Measurements from ENCODE around the gene LAD1.

The LAD1 gene

DNA sequence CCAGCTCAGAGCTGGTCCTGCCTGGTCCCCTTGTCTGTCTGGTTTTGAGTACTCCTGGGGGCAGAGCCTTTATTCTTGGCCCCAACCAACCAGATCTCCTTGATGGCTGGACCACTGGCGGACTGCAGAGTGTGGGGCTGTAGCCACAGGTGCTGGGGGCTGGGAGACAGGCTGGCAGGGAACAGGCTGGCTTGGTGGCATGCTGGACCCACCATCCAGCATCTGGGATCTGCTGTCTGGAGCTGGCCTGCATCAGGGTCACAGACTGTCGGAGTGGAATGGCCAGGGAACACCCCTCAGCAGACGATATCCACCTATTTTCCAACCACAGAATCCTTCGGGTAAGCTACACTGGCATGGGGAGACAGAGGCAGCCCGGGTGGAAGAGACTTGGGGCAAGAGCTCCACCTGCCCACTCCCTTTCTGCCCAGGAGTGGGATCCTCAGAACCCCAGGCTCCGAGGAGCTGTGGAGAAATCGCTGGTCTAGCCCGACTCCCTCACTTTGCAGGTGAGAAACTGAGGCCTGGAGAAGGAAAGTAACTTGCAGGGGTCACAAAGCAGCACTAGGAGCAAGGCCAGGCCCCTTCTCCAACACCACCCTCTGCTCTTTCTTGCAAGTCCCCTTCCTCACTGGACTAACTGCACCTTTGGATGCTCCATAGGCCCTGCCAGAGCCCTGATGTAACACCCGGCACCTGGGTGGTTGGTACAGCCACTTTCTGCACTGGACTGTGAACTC lies 62.2 kb downstream of the LAD1 start:
- H3K79me2 ChIP-seq (ENCODE audit: control insufficient read depth, low read length) = no peaks in the 10 kb centered on the region
- H3K27ac ChIP-seq (ENCODE audit: low read depth, low read length) = no peak overlapping the region
- H3K9me3 ChIP-seq (ENCODE audit: control insufficient read depth, insufficient read depth, low read length) = no peaks in the 10 kb centered on the region
- TF ChIP-seq, protein P1, sequence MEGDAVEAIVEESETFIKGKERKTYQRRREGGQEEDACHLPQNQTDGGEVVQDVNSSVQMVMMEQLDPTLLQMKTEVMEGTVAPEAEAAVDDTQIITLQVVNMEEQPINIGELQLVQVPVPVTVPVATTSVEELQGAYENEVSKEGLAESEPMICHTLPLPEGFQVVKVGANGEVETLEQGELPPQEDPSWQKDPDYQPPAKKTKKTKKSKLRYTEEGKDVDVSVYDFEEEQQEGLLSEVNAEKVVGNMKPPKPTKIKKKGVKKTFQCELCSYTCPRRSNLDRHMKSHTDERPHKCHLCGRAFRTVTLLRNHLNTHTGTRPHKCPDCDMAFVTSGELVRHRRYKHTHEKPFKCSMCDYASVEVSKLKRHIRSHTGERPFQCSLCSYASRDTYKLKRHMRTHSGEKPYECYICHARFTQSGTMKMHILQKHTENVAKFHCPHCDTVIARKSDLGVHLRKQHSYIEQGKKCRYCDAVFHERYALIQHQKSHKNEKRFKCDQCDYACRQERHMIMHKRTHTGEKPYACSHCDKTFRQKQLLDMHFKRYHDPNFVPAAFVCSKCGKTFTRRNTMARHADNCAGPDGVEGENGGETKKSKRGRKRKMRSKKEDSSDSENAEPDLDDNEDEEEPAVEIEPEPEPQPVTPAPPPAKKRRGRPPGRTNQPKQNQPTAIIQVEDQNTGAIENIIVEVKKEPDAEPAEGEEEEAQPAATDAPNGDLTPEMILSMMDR (IDR thresholded peaks at IDR 0.05; ENCODE audit: low read depth, low read length, poor library complexity, severe bottlenecking) = no peak
- no peak for TF ChIP-seq EZH2phosphoT487 (IDR thresholded peaks at IDR 0.05; ENCODE audit: borderline replicate concordance, low read length)
- H4K20me1 ChIP-seq (ENCODE audit: control insufficient read depth, insufficient read depth, low read depth, low read length) = no peaks in the 10 kb centered on the region
- no peaks in the 10 kb centered on the region for H3F3A ChIP-seq (ENCODE audit: control insufficient read depth, insufficient read depth)
- H3K36me3 ChIP-seq (ENCODE audit: control insufficient read depth, low read length) = no peaks in the 10 kb centered on the region
- H3K4me2 ChIP-seq (ENCODE audit: low read length) = no peak overlapping the region
- H3K9me2 ChIP-seq (replicated peaks; ENCODE audit: control insufficient read depth, low read length) = no peaks in the 10 kb centered on the region
- H3K27me3 ChIP-seq (ENCODE audit: control insufficient read depth, low read length) = peaks cover 3% of the 10 kb centered on the region; the same call in 1 of the 2 replicates
- H3K4me3 ChIP-seq (ENCODE audit: low read length) = no peak overlapping the region
- H3K4me1 ChIP-seq (ENCODE audit: control insufficient read depth, low read length) = no peaks in the 10 kb centered on the region

DNA sequence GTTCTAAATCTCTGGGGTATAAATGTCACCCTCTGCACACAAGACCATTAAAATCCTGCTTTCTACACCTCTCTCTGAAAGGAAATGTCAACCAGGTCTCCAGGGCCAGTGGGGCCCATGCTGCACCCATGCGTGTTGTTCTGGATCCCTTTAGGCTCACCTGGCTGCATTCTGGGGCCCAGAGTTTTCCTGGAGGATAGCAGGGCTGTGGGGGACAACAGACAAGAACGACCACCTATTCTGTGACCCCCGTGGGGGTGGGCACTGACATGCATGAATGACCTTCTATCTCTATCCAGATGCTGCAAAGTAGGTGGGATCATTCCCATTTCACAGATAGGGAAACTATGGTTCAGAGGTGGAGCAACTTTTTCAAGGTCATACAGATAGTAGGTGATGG lies 63.2 kb downstream of the LAD1 start:
- Histone ChIP-seq H3K4me3 (ENCODE audit: low read length) (no peak overlapping the region), H3K4me1 (ENCODE audit: control insufficient read depth, low read length) (no peaks in the 10 kb centered on the region), H3K27ac (ENCODE audit: low read depth, low read length) (no peak overlapping the region), H3K79me2 (ENCODE audit: control insufficient read depth, low read length) (no peaks in the 10 kb centered on the region), H3K4me2 (ENCODE audit: low read length) (no peak overlapping the region), H3F3A (ENCODE audit: control insufficient read depth, insufficient read depth) (no peaks in the 10 kb centered on the region), H3K36me3 (ENCODE audit: control insufficient read depth, low read length) (no peaks in the 10 kb centered on the region), H3K9me2 (replicated peaks; ENCODE audit: control insufficient read depth, low read length) (no peaks in the 10 kb centered on the region), H4K20me1 (ENCODE audit: control insufficient read depth, insufficient read depth, low read depth, low read length) (no peaks in the 10 kb centered on the region), H3K27me3 (ENCODE audit: control insufficient read depth, low read length) (no peaks in the 10 kb centered on the region), H3K9me3 (ENCODE audit: control insufficient read depth, insufficient read depth, low read length) (no peaks in the 10 kb centered on the region)
- no peak for TF ChIP-seq EZH2phosphoT487 (IDR thresholded peaks at IDR 0.05; ENCODE audit: borderline replicate concordance, low read length)
- TF ChIP-seq, protein P1 (IDR thresholded peaks at IDR 0.05; ENCODE audit: low read depth, low read length, poor library complexity, severe bottlenecking) = no peak

DNA sequence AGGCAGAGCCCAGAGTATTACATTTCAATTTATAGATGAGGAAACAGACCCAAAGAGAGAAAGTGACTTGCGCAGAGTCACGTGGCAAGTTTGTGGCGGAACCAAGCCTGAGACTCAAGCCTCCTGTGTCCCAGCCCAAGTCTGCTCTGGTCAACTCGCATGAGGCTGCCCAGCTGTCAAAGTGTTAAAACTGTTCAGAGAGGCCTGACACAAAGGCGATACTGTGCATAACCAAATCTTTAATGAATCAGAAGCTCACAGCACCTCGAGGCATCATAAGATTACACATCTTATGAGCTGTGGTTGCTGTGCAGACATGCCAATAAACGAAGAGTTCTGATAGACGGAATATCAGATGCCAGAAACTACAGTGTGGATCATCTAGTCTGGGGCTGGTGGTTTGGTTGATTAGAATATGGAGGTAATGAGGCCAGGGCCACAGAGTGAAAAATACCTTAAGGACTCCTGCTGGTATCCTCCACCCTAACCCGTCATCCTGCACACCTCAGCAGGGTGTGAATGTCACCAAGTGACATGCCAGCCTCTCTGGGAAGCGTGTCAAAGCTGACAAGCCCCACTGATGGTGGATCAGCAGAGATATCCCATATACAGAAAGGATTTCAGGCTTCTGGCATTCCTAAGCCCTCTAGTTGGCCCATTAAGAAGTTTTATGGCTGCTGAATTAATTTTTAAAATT lies 63.8 kb downstream of the LAD1 start:
- no peaks in the 10 kb centered on the region for H3K9me2 ChIP-seq (replicated peaks; ENCODE audit: control insufficient read depth, low read length)
- no peaks in the 10 kb centered on the region for H3K9me3 ChIP-seq (ENCODE audit: control insufficient read depth, insufficient read depth, low read length)
- H4K20me1 ChIP-seq (ENCODE audit: control insufficient read depth, insufficient read depth, low read depth, low read length) = no peaks in the 10 kb centered on the region
- H3K27me3 ChIP-seq (ENCODE audit: control insufficient read depth, low read length) = no peaks in the 10 kb centered on the region
- H3K4me2 ChIP-seq (ENCODE audit: low read length) = no peak overlapping the region
- TF ChIP-seq, protein P1 (IDR thresholded peaks at IDR 0.05; ENCODE audit: low read depth, low read length, poor library complexity, severe bottlenecking) = no peak
- H3K36me3 ChIP-seq (ENCODE audit: control insufficient read depth, low read length) = no peaks in the 10 kb centered on the region
- no peaks in the 10 kb centered on the region for H3K4me1 ChIP-seq (ENCODE audit: control insufficient read depth, low read length)
- H3K79me2 ChIP-seq (ENCODE audit: control insufficient read depth, low read length) = no peaks in the 10 kb centered on the region
- no peaks in the 10 kb centered on the region for H3F3A ChIP-seq (ENCODE audit: control insufficient read depth, insufficient read depth)
- H3K27ac ChIP-seq (ENCODE audit: low read depth, low read length) = no peak overlapping the region
- no peak overlapping the region for H3K4me3 ChIP-seq (ENCODE audit: low read length)

All from DOHH2 (cell line).